SK-N-SH (cell line): ENCODE data around the gene PIGK. TPM values are rescaled to one million over a fixed set of nuclear protein-coding genes. Genes with fewer than 3 reads are reported as not detected.
"Not testable (repeated sequence)": the region's sequence is repeated elsewhere in the genome, so short reads cannot be mapped to it uniquely, and the experiment has no call there.

ENCODE experiments used
- CTCF ChIA-PET: fragments of 300-600, 350-600 bp; formaldehyde crosslinking; extraction: SDS; loops from one replicate; lab custom pipeline; 2021; lab: Yijun Ruan, JAX
- POLR2A ChIA-PET: fragments of 350-600 bp; sonication (Branson Sonifier 250); formaldehyde crosslinking; extraction: SDS; loops from one replicate; lab custom pipeline; 2020; ENCODE audit warnings: antibody characterized with exemption, inconsistent platforms; lab: Yijun Ruan, JAX
- DNase-seq: peaks from one replicate; pipeline ENCODE4 v3.0.0; 2012
- H2AFZ ChIP-seq: fragments of 200-600 bp; sonication (generic); 2 replicates; pipeline ENCODE4 v1.8.1; 2016; ENCODE audit warnings: antibody characterized with exemption, mild to moderate bottlenecking, low read depth
- H3F3A ChIP-seq: fragments of 200-600 bp; sonication (generic); replicated peaks from 2 replicates; pipeline ENCODE3; 2016; ENCODE audit warnings: antibody characterized with exemption, mild to moderate bottlenecking; ENCODE audit not compliant: insufficient read depth
- H3K27ac ChIP-seq, 2 experiments: fragments of 200-500 bp in 1 of 2; fragments of 200-600 bp in 1 of 2; sonication (Bioruptor generic) in 1 of 2; sonication (generic), shearing (Covaris generic) in 1 of 2; 2 replicates each; pipeline versions ENCODE4 v1.5.1 to v1.6.1; 2014 to 2016; ENCODE audit warnings: low read depth in 2 of 2, inconsistent platforms in 1 of 2, low read length in 1 of 2, mild to moderate bottlenecking in 1 of 2, mixed read lengths in 1 of 2
- H3K27me3 ChIP-seq: fragments of 200-600 bp; sonication (generic), shearing (Covaris generic); 2 replicates; pipeline ENCODE4 v1.6.1; 2016; ENCODE audit warnings: mixed run types; ENCODE audit not compliant: insufficient read depth
- H3K36me3 ChIP-seq, 2 experiments: fragments of 200-500 bp in 1 of 2; fragments of 200-600 bp in 1 of 2; sonication (Bioruptor generic) in 1 of 2; sonication (generic) in 1 of 2; replicated peaks in 1 of 2; 2 replicates each; pipeline versions ENCODE3 to v1.5.1; 2014 to 2016; ENCODE audit warnings: low read length in 1 of 2, mild to moderate bottlenecking in 1 of 2; ENCODE audit not compliant: insufficient read depth in 2 of 2, control insufficient read depth in 1 of 2
- H3K4me1 ChIP-seq, 2 experiments: fragments of 200-500 bp in 1 of 2; fragments of 200-600 bp in 1 of 2; sonication (Bioruptor generic) in 1 of 2; sonication (generic), shearing (Covaris generic) in 1 of 2; 2 replicates each; pipeline versions ENCODE4 v1.5.1 to v1.6.1; 2014 to 2016; ENCODE audit warnings: low read depth in 1 of 2, low read length in 1 of 2, mixed run types in 1 of 2; ENCODE audit not compliant: insufficient read depth in 2 of 2, control insufficient read depth in 1 of 2
- H3K4me2 ChIP-seq: fragments of 200-600 bp; sonication (generic), shearing (Covaris generic); 2 replicates; pipeline ENCODE4 v1.6.1; 2017; ENCODE audit warnings: mixed run types
- H3K4me3 ChIP-seq, 2 experiments: fragments of 200-500 bp in 1 of 2; fragments of 200-600 bp in 1 of 2; sonication (Bioruptor generic) in 1 of 2; sonication (generic), shearing (Covaris generic) in 1 of 2; 2 replicates each; pipeline versions ENCODE4 v1.5.1 to v1.8.1; 2014 to 2016; ENCODE audit warnings: low read depth in 2 of 2, inconsistent platforms in 1 of 2, low read length in 1 of 2, mild to moderate bottlenecking in 1 of 2, mixed read lengths in 1 of 2, moderate library complexity in 1 of 2
- H3K79me2 ChIP-seq: fragments of 200-600 bp; sonication (generic); 2 replicates; pipeline ENCODE4 v1.8.1; 2017; ENCODE audit warnings: mild to moderate bottlenecking; ENCODE audit not compliant: insufficient read depth
- H3K9ac ChIP-seq: fragments of 200-600 bp; sonication (generic); 2 replicates; pipeline ENCODE4 v1.6.1; 2017; ENCODE audit warnings: mixed run types
- H3K9me2 ChIP-seq: fragments of 200-600 bp; sonication (generic); 2 replicates; pipeline ENCODE4 v1.6.1; 2017; ENCODE audit warnings: mixed run types
- H3K9me3 ChIP-seq: fragments of 200-600 bp; sonication (generic); 2 replicates; pipeline ENCODE4 v1.6.1; 2017; ENCODE audit warnings: mixed run types, mild to moderate bottlenecking, moderate library complexity
- H4K20me1 ChIP-seq: fragments of 200-600 bp; sonication (generic); 2 replicates; pipeline ENCODE4 v1.6.1; 2017; ENCODE audit warnings: mild to moderate bottlenecking, mixed run types; ENCODE audit not compliant: insufficient read depth
- CHD2 ChIP-seq: fragments of 150-350 bp; IDR thresholded peaks from 2 replicates; pipeline ENCODE4 v1.6.1; 2018; ENCODE audit warnings: low read length; ENCODE audit not compliant: partially characterized antibody
- ELF1 ChIP-seq: IDR thresholded peaks from 2 replicates; pipeline ENCODE4 v1.4.0; 2012
- EP300 ChIP-seq, 2 experiments: IDR thresholded peaks; 2 replicates each; pipeline versions ENCODE4 v1.4.0 to v1.6.1; 2012; ENCODE audit warnings: borderline replicate concordance in 1 of 2, low read depth in 1 of 2, low read length in 1 of 2
- FOSL2 ChIP-seq: IDR thresholded peaks from 2 replicates; pipeline ENCODE4 v1.4.0; 2012; ENCODE audit warnings: low read depth, mild to moderate bottlenecking, moderate library complexity, borderline replicate concordance
- FOXJ3 ChIP-seq: sonication (generic); formaldehyde crosslinking; IDR thresholded peaks from 2 replicates; pipeline ENCODE4 v1.5.1; 2020; ENCODE audit warnings: mild to moderate bottlenecking, missing genetic modification reagents
- MXI1 ChIP-seq: IDR thresholded peaks from 2 replicates; pipeline ENCODE4 v1.6.1; 2012; ENCODE audit warnings: mild to moderate bottlenecking, low read depth, low read length, improper control_type of control experiment
- RCOR1 ChIP-seq: fragments of 150-350 bp; IDR thresholded peaks from 2 replicates; pipeline ENCODE4 v1.6.1; 2017; ENCODE audit warnings: antibody characterized with exemption, low read length
- RFX5 ChIP-seq: IDR thresholded peaks from 2 replicates; pipeline ENCODE4 v1.6.1; 2012; ENCODE audit warnings: mild to moderate bottlenecking, improper control_type of control experiment, low read length
- SMC3 ChIP-seq: IDR thresholded peaks from 2 replicates; pipeline ENCODE4 v1.6.1; 2012; ENCODE audit warnings: low read depth, low read length, improper control_type of control experiment
- TCF12 ChIP-seq: IDR thresholded peaks from 2 replicates; pipeline ENCODE4 v1.4.0; 2012
- YY1 ChIP-seq: IDR thresholded peaks from 2 replicates; pipeline ENCODE4 v1.4.0; 2012; ENCODE audit warnings: low read depth, mild to moderate bottlenecking
- WGBS: methylation state at CpG from one replicate; pipeline ENCODE4 v1.1.6; 2017; ENCODE audit warnings: low lambda C conversion rate; 5-methylcytosine and 5-hydroxymethylcytosine counted together
- polyA plus RNA-seq, 3 experiments: library from polyadenylated mRNA; depleted of rRNA; stranded (reverse); fragments of >200 nt; gene quantifications; 2 replicates each; pipeline ENCODE4 v1.2.3, GENCODE V29; 2012
- TF ChIP-seq, protein P1 (sequence below): IDR thresholded peaks from 2 replicates; pipeline ENCODE4 v1.6.1; 2012; ENCODE audit warnings: mild to moderate bottlenecking, low read depth, low read length, moderate library complexity
- TF ChIP-seq, protein P2 (sequence below): fragments of 200-600 bp; sonication (generic); IDR thresholded peaks from 2 replicates; pipeline ENCODE4 v1.6.1; 2017; ENCODE audit warnings: antibody characterized with exemption, mild to moderate bottlenecking, moderate library complexity
- TF ChIP-seq, protein P3 (sequence below): IDR thresholded peaks from 2 replicates; pipeline ENCODE4 v1.4.0; 2012; ENCODE audit warnings: low read depth
- TF ChIP-seq, protein P4 (sequence below): IDR thresholded peaks from 2 replicates; pipeline ENCODE4 v1.4.0; 2012; ENCODE audit warnings: low read depth, borderline replicate concordance
- TF ChIP-seq, protein P5 (sequence below): IDR thresholded peaks from 2 replicates; pipeline ENCODE4 v1.4.0; 2012; ENCODE audit warnings: low read depth, borderline replicate concordance

Gene PIGK
- polyA plus RNA-seq, 1 of the 3 experiments (the other 2 are of a cell fraction), result 11.5 TPM

DNA sequence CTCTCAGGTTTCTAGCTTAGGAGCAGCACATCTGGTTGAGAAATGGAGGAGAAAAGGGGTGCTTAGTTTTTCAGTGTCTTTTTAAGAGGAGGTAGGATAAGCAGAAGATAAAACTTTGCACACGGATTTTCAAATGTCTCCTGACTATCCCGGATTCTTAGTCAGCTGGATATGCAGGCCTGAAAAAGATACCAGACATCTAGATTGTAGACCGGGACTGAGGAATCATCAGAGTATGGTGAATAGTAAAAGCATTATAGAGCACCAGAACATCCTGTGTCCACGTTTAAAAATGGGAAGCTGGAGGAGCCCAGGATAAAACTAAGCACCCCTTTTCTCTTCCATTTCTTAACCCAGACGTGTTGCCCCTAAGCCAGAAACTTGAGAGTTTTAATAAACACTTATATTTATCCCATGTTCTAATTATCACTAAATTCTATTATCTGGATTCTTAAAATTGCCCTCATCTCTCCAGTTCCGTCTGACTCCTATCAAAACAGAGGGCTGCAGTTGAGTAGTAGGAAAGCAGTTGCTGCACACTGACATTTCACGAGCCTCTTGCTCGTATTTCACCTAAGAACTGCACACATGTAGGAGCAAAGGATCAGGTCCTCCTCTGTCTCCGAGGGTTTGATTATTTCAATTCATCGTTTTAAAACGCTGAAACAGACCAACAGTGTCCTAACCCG lies 609 bp downstream of the PIGK start:
- H4K20me1 ChIP-seq, result no peaks in the 10 kb centered on the region
- ChIA-PET CTCF (interaction anchor here (1.0 to 1.7 kb wide), 2 partner anchors 156 to 315 kb away, joined by 3 to 10 read pairs; no protein-coding TSS in a partner anchor), POLR2A (interaction anchor here (0.8 kb wide), 1 partner anchor 37 kb away, joined by 3 read pairs; no protein-coding TSS in a partner anchor)
- peak overlapping the region; percentile 78 for H3K9ac ChIP-seq
- peak overlapping the region; percentile 92 for H3K4me2 ChIP-seq
- H3K4me1 ChIP-seq, result peaks cover 0 to 9% of the 10 kb centered on the region in 2 experiments; a peak in 1 of 4 replicates
- H3K27ac ChIP-seq, result peak overlapping the region; percentile 71 to 85
- no peaks in the 10 kb centered on the region for H3K9me3 ChIP-seq
- peaks cover 7% of the 10 kb centered on the region for H3F3A ChIP-seq
- H3K9me2 ChIP-seq, result 0 out of 2 replicates have a peak, but pooled peaks cover 1% of the 10 kb centered on the region
- H3K79me2 ChIP-seq, result peaks cover 21% of the 10 kb centered on the region
- WGBS, result 5% methylated on average over 12 of the region's 12 CpGs
- peak overlapping the region; percentile 88 to 98 for H3K4me3 ChIP-seq
- no peak for DNase-seq
- peak overlapping the region; percentile 99 for H2AFZ ChIP-seq
- no peaks in the 10 kb centered on the region for H3K27me3 ChIP-seq
- TF ChIP-seq, protein P1, sequence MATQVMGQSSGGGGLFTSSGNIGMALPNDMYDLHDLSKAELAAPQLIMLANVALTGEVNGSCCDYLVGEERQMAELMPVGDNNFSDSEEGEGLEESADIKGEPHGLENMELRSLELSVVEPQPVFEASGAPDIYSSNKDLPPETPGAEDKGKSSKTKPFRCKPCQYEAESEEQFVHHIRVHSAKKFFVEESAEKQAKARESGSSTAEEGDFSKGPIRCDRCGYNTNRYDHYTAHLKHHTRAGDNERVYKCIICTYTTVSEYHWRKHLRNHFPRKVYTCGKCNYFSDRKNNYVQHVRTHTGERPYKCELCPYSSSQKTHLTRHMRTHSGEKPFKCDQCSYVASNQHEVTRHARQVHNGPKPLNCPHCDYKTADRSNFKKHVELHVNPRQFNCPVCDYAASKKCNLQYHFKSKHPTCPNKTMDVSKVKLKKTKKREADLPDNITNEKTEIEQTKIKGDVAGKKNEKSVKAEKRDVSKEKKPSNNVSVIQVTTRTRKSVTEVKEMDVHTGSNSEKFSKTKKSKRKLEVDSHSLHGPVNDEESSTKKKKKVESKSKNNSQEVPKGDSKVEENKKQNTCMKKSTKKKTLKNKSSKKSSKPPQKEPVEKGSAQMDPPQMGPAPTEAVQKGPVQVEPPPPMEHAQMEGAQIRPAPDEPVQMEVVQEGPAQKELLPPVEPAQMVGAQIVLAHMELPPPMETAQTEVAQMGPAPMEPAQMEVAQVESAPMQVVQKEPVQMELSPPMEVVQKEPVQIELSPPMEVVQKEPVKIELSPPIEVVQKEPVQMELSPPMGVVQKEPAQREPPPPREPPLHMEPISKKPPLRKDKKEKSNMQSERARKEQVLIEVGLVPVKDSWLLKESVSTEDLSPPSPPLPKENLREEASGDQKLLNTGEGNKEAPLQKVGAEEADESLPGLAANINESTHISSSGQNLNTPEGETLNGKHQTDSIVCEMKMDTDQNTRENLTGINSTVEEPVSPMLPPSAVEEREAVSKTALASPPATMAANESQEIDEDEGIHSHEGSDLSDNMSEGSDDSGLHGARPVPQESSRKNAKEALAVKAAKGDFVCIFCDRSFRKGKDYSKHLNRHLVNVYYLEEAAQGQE, result no peak
- TF ChIP-seq FOXJ3 (CRISPR knock-in tag), result no peak
- no peak for TF ChIP-seq MXI1
- no peak for TF ChIP-seq CHD2
- TF ChIP-seq, protein P2, sequence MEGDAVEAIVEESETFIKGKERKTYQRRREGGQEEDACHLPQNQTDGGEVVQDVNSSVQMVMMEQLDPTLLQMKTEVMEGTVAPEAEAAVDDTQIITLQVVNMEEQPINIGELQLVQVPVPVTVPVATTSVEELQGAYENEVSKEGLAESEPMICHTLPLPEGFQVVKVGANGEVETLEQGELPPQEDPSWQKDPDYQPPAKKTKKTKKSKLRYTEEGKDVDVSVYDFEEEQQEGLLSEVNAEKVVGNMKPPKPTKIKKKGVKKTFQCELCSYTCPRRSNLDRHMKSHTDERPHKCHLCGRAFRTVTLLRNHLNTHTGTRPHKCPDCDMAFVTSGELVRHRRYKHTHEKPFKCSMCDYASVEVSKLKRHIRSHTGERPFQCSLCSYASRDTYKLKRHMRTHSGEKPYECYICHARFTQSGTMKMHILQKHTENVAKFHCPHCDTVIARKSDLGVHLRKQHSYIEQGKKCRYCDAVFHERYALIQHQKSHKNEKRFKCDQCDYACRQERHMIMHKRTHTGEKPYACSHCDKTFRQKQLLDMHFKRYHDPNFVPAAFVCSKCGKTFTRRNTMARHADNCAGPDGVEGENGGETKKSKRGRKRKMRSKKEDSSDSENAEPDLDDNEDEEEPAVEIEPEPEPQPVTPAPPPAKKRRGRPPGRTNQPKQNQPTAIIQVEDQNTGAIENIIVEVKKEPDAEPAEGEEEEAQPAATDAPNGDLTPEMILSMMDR, result no peak
- TF ChIP-seq, protein P3, sequence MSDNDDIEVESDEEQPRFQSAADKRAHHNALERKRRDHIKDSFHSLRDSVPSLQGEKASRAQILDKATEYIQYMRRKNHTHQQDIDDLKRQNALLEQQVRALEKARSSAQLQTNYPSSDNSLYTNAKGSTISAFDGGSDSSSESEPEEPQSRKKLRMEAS, result no peak
- TF ChIP-seq, protein P4, sequence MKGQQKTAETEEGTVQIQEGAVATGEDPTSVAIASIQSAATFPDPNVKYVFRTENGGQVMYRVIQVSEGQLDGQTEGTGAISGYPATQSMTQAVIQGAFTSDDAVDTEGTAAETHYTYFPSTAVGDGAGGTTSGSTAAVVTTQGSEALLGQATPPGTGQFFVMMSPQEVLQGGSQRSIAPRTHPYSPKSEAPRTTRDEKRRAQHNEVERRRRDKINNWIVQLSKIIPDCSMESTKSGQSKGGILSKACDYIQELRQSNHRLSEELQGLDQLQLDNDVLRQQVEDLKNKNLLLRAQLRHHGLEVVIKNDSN, result no peak
- TF ChIP-seq ELF1, result no peak
- no peak for TF ChIP-seq FOSL2
- TF ChIP-seq, protein P5, sequence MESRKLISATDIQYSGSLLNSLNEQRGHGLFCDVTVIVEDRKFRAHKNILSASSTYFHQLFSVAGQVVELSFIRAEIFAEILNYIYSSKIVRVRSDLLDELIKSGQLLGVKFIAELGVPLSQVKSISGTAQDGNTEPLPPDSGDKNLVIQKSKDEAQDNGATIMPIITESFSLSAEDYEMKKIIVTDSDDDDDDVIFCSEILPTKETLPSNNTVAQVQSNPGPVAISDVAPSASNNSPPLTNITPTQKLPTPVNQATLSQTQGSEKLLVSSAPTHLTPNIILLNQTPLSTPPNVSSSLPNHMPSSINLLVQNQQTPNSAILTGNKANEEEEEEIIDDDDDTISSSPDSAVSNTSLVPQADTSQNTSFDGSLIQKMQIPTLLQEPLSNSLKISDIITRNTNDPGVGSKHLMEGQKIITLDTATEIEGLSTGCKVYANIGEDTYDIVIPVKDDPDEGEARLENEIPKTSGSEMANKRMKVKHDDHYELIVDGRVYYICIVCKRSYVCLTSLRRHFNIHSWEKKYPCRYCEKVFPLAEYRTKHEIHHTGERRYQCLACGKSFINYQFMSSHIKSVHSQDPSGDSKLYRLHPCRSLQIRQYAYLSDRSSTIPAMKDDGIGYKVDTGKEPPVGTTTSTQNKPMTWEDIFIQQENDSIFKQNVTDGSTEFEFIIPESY, result no peak
- no peak for TF ChIP-seq TCF12
- TF ChIP-seq EP300 (IDR thresholded peaks at IDR 0.05; ENCODE audit: borderline replicate concordance in 1 of 2, low read depth in 1 of 2, low read length in 1 of 2), result no peak
- no peak for TF ChIP-seq YY1
- TF ChIP-seq RCOR1, result no peak
- TF ChIP-seq RFX5, result no peak
- no peak for TF ChIP-seq SMC3
- TF ChIP-seq, all 33 proteins: peak for 0
- H3K36me3 ChIP-seq, result no peaks in the 10 kb centered on the region

DNA sequence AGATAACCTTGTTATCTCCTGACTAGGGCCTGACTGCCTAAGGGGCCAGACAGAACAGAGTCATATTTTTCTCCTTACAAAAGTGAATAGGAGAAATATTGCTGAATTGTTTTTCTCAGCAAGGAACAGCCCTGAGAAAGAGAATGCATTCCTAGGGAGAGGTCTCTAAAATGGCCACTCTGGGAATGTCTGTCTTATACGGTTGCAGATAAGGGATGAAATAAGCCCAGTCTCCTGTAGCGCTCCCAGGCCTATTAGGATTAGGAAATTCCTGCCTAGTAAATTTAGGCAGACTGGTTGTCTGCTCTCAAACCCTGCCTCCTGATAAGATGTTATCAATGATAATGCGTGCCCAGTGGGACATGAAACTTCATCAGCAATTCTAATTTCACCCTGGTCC lies 15.2 kb downstream of the PIGK start:
- H3K79me2 ChIP-seq, H3F3A ChIP-seq, CTCF ChIA-PET, H3K27ac ChIP-seq, DNase-seq, POLR2A ChIA-PET, H3K9me2 ChIP-seq, H3K4me3 ChIP-seq, H2AFZ ChIP-seq, H4K20me1 ChIP-seq, H3K4me1 ChIP-seq, H3K4me2 ChIP-seq, H3K36me3 ChIP-seq, H3K9me3 ChIP-seq, H3K27me3 ChIP-seq, H3K9ac ChIP-seq: not testable (repeated sequence)
- 96% methylated on average over 3 of the region's 3 CpGs for whole genome bisulfite sequencing
